ENCODE measurements around the gene FSD1.
"Not testable (repeated sequence)": the region's sequence is repeated elsewhere in the genome, so short reads cannot be mapped to it uniquely, and the experiment has no call there.

Gene FSD1

GRCh38 chr19:4304538-4305256, at the start of gene FSD1:
Gene FSD1 (plus strand): TSS chr19:4304598. CDS start chr19:4304747, 149 bp downstream.
- peak; percentile 23 for DNase-seq

- no peak for DNase-seq
Measured at GRCh38 chr19:4256563-4256962, 47.8 kb upstream of the FSD1 start.

GRCh38 chr19:4257025-4257424, 47.4 kb upstream of the FSD1 start:
- DNase-seq, result no peak

- DNase-seq, result no peak
Measured at GRCh38 chr19:4258181-4258580, 46.2 kb upstream of the FSD1 start.

GRCh38 chr19:4260613-4261191, 43.7 kb upstream of the FSD1 start:
- DNase-seq, result no peak

- no peak for DNase-seq
Measured at GRCh38 chr19:4264812-4265211, 39.6 kb upstream of the FSD1 start.

- no peak for DNase-seq
Measured at GRCh38 chr19:4266253-4267000, 38.0 kb upstream of the FSD1 start.

- peak; percentile 60 for DNase-seq
Measured at GRCh38 chr19:4267101-4267900, 37.1 kb upstream of the FSD1 start.

- DNase-seq, result no peak
Measured at GRCh38 chr19:4267901-4268815, 36.2 kb upstream of the FSD1 start.

- no peak for DNase-seq
Measured at GRCh38 chr19:4268816-4269430, 35.5 kb upstream of the FSD1 start.

GRCh38 chr19:4272894-4273293, 31.5 kb upstream of the FSD1 start:
- DNase-seq, result no peak

- not testable (repeated sequence) for DNase-seq
Measured at GRCh38 chr19:4274321-4274686, 30.1 kb upstream of the FSD1 start.

GRCh38 chr19:4277191-4277696, 27.2 kb upstream of the FSD1 start:
- DNase-seq, result no peak

- no peak for DNase-seq
Measured at GRCh38 chr19:4278010-4278409, 26.4 kb upstream of the FSD1 start.

GRCh38 chr19:4278419-4279266, 25.8 kb upstream of the FSD1 start, which contains the start of gene SHD:
Gene SHD (plus strand): TSS chr19:4279266. CDS start chr19:4280064, 798 bp downstream.
- peak; percentile 44 for DNase-seq

- DNase-seq, result no peak
Measured at GRCh38 chr19:4279267-4279529, 25.2 kb upstream of the FSD1 start.

GRCh38 chr19:4279530-4280422, 24.6 kb upstream of the FSD1 start:
- DNase-seq, result no peak

GRCh38 chr19:4284176-4284958, 20.0 kb upstream of the FSD1 start:
- no peak for DNase-seq

- DNase-seq, result no peak
Measured at GRCh38 chr19:4284974-4285373, 19.4 kb upstream of the FSD1 start.

Measured in NCI-H1694 treated with DMSO at 0.1 percent for 48 hours (cell line).